GM12874 (cell line): ENCODE results near the gene IL4.

ENCODE experiments used
- TF ChIP-seq, protein P1 (sequence below): IDR thresholded peaks from 2 replicates; pipeline ENCODE4 v1.5.1; 2011; ENCODE audit warnings: low read depth, mild to moderate bottlenecking, control low read depth, low read length, moderate library complexity; ENCODE audit not compliant: insufficient read depth

Gene IL4

DNA sequence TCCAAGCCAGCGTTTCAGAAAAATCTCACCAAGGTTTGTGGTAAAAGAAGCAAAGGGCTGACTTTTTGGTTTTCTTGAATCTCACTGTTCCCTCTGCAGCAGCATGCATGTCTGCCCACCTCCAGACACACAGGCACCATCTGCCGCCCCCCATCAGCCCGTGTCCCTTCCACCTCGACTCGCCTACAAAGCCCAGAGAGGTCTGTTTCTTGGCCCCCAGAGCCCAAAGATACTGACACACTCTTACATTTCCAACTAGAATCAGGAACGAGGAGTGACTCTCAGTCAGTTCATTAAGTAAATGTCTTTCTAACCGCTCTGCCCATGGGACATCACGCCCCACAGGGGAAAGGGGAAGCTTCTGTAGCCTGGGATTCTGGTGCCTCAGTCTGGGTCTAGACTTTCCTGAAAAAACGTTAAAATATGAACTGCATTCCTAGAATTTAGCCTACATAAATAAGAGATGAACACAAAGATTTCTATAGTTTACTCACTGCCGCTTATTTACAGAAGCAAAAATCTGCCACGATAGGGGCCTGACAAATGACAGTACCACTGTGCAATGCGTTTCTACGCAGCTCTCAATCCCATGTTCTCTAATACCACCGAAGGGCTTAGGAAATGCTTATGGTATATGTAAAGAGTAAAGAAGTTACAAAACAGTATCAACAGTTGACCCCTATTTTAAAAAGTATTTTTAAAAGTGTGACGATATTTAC, 4.1 kb downstream of the IL4 start:
- TF ChIP-seq, protein P1, sequence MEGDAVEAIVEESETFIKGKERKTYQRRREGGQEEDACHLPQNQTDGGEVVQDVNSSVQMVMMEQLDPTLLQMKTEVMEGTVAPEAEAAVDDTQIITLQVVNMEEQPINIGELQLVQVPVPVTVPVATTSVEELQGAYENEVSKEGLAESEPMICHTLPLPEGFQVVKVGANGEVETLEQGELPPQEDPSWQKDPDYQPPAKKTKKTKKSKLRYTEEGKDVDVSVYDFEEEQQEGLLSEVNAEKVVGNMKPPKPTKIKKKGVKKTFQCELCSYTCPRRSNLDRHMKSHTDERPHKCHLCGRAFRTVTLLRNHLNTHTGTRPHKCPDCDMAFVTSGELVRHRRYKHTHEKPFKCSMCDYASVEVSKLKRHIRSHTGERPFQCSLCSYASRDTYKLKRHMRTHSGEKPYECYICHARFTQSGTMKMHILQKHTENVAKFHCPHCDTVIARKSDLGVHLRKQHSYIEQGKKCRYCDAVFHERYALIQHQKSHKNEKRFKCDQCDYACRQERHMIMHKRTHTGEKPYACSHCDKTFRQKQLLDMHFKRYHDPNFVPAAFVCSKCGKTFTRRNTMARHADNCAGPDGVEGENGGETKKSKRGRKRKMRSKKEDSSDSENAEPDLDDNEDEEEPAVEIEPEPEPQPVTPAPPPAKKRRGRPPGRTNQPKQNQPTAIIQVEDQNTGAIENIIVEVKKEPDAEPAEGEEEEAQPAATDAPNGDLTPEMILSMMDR: no peak

DNA sequence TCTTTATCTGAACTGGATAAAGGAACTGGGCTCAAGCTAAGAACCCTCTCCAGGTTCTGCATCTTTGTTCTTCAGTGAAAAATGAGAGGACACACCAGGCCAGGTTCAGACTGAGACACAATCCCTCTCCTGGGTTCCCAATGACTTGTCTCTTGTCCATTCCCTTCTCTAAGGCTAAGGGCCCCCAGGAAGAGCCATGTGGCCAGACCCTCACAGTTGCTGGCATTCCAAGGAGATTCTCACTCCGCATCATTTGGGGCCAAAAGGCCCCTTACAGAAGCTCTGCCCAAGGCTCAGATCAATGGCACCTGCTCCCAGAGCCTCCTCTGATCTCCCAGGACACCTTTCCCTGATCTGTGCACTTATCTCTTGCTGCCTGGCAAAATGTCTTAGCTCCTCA, 4.9 kb downstream of the IL4 start:
- TF ChIP-seq, protein P1: no peak

DNA sequence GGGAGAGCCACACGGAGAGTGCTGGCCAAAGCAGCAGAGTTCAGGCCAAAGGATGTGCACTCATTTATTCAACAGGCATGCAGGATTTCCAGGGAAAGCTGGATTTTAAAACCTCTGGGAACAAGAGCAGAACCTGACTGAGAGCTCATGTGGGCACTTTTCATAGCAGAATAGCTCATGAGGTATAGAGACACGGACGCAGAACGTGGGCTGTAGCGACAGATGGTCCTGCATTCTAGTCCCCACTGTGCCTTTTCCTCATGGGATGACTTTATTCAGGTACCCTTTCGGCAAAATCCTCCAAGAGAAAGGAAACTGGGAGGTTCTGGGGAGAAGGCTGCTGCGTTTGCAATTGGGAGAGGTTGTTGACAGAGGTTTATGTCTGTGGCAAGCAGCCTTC, 5.4 kb downstream of the IL4 start:
- TF ChIP-seq, protein P1: no peak

DNA sequence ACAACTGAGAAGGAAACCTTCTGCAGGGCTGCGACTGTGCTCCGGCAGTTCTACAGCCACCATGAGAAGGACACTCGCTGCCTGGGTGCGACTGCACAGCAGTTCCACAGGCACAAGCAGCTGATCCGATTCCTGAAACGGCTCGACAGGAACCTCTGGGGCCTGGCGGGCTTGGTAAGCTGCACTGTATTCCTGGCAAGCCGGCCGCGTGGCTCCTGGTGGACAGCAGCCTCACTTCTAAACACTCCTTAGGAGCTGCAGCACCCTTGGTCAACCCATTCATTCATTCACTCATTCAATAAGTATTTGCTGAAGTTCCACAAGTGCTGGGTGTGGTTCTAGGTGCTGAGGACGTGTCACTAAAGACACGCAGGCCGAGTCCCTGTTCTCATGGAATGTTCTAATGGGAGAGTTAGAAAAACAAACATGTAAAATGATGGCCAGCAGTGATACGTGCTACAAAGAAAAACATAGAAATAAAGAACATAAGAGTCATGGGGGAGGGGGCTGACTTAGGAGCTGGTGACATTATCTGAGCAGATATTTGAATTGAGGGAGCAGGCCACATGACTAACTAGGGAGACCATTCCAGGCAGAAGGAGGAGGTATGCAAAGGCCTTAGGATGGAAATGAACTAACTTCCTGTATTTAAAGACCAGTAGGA, 6.1 kb downstream of the IL4 start:
- TF ChIP-seq, protein P1: no peak

DNA sequence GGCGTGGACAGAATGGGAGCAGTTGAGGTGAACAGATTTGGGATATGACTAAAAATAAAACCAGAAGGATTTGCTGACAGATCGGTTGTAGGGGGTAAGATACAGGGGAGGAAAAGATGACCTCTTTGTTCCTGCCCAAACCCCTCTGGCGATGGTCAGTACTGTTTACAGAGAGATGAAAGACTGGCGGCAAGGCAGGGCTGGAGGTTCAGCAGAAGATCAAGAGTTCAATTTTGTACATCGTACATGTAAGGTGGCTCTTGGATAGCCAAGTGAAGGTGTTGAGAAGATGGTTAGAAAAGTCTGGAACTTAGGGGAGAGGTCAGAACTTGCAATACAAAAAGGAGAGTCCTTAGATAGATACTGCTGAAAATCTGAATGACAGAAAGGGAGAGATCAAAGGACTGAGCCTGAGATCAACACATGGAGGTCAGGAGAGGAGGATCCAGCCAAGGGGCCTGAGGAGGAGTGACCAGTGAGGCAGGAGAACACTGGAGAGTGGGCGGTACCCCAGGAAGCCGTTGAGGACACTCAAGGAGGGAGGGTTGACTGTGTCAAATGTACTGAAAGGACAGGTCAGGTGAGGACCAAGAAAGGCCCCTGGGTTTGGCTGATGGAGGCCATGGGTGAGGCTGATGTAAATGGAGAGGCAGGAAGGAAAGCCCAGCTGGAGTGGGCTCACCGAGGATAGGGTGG, 7.1 kb downstream of the IL4 start:
- TF ChIP-seq, protein P1: no peak

DNA sequence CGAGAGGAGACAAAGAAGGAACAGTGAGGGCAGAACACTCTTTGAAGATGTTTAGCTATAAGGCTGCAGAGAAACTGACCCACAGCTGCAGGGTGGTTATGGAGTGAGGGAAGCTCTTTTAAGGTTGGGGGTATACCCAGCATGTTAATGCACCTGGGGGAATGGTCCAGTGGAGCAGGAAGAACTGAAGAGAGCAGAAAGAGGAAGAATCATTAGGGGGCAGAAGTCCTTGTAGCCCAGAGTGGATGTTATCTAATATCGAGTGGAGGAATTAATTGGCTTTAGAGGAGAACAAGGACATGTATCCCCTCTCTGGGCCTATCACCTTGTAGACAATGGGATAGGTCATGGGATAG, 7.7 kb downstream of the IL4 start:
- TF ChIP-seq, protein P1: no peak

DNA sequence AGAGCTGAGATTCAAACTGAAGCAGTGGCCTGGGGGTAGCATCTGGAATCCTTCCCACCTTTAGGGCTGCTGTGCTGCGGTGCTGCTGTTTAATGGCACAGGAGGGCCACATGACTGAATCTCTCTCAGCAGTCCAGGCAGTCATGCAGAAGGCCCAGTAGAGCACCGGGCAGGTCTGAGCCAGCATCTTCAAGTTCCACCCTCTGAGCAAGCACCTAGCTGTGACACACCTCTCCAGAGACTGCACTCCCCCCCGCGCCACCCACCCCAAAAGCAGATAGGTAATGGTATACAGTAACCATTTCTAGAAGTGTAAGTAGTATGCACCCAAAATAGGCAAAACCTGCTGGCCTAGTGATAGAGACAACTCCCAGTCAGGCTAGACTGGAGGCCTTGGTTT, 8.2 kb downstream of the IL4 start:
- TF ChIP-seq, protein P1: no peak
